ENCODE results near the gene MRTFB. TPM values are rescaled to one million over a fixed set of nuclear protein-coding genes. Genes with fewer than 3 reads are reported as not detected.

The MRTFB gene
- total and polyA plus RNA-seq, 2 donors (not counting 1 experiment from before 2014, with no cell fraction given): 8.8 to 9.8 TPM

DNA sequence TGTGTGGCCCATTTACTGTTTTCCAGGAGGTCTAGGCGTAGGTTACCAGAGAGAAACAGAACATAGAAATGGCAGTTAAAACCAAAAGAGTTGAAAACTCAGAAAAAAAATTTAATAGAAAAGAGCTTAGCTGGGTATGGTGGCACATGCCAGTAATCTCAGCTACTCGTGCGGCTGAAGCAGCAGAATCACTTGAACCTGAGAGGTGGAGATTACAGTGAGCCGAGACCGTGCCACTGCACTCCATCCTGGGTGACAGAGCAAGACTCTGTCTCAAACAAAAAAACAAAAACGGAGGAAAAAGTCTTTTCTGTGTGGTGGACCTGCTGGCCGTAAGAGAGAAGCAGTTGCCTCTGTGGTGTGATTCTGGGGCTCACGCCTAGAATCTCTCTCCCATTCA is 35.8 kb downstream of the MRTFB start:
- Histone ChIP-seq H3K4me2 (ENCODE audit: extremely low read depth, insufficient read depth, low read length) (no peak overlapping the region), H2AFZ (ENCODE audit: low read length) (no peak overlapping the region), H3K9ac (ENCODE audit: insufficient read depth, low read length) (no peak overlapping the region), H3K36me3 (ENCODE audit: control insufficient read depth, insufficient read depth, low read length) (no peaks in the 10 kb centered on the region), H3K27ac (ENCODE audit: insufficient read depth, low read length) (no peak overlapping the region), H3K4me1 (ENCODE audit: control insufficient read depth, extremely low read depth, insufficient read depth, low read length) (peaks cover 2% of the 10 kb centered on the region), H3K9me3 (ENCODE audit: control insufficient read depth, insufficient read depth, low read depth, low read length) (no peaks in the 10 kb centered on the region), H4K20me1 (ENCODE audit: control insufficient read depth, extremely low read depth, insufficient read depth, low read length) (no peaks in the 10 kb centered on the region), H3K79me2 (ENCODE audit: control insufficient read depth, insufficient read depth, low read length) (no peaks in the 10 kb centered on the region), H3K27me3 (ENCODE audit: control insufficient read depth, insufficient read depth, low read length) (no peaks in the 10 kb centered on the region), H3K4me3 (replicated peaks in 1 of 4; ENCODE audit: control extremely low read depth in 1 of 4, insufficient read depth in 1 of 4, low read depth in 3 of 4, low read length in 4 of 4) (no peak overlapping the region)
- TF ChIP-seq EZH2 (IDR thresholded peaks at IDR 0.05; ENCODE audit: low read length, missing control alignments): no peak
- TF ChIP-seq, protein P1, sequence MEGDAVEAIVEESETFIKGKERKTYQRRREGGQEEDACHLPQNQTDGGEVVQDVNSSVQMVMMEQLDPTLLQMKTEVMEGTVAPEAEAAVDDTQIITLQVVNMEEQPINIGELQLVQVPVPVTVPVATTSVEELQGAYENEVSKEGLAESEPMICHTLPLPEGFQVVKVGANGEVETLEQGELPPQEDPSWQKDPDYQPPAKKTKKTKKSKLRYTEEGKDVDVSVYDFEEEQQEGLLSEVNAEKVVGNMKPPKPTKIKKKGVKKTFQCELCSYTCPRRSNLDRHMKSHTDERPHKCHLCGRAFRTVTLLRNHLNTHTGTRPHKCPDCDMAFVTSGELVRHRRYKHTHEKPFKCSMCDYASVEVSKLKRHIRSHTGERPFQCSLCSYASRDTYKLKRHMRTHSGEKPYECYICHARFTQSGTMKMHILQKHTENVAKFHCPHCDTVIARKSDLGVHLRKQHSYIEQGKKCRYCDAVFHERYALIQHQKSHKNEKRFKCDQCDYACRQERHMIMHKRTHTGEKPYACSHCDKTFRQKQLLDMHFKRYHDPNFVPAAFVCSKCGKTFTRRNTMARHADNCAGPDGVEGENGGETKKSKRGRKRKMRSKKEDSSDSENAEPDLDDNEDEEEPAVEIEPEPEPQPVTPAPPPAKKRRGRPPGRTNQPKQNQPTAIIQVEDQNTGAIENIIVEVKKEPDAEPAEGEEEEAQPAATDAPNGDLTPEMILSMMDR (conservative IDR thresholded peaks at IDR 0.05 in 1 of 2, IDR thresholded peaks at IDR 0.05 in 1 of 2; ENCODE audit: low read depth in 1 of 2, low read length in 2 of 2): no peak
- DNase-seq (ENCODE audit: low read depth in 2 of 2): no peak

DNA sequence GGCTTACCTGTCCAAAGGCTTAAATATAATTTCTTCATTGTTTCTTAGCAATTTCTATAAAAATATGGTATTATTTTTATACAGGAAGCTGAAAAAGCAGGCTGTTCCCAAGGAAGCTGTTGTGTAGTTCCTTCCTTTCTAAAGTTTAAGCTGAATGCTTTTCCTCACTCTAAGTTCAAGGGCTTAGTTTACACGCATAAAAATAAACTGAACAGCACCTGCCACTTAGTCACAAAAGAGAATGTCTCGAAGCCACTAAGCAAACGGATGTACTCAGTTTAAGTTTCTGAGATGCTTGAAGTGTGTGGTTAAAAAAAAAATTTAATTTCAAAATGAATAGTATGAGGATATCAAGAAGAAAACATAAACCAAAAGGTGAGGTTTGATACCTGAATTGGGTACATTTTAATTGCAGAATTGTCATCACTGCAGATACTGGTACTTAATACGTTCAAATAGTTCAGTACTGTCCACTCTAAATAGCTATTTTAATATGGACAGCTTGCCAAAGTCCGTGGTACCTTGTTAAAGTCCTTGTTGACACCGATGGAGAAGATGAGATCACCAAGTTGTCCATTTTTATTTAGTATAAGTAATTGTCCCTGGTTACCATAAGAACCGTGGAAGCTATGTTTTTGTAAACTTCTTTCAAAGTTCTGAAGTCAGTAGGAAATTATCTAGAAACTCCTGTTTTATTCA is 38.1 kb downstream of the MRTFB start:
- TF ChIP-seq, protein P1 (conservative IDR thresholded peaks at IDR 0.05 in 1 of 2, IDR thresholded peaks at IDR 0.05 in 1 of 2; ENCODE audit: low read depth in 1 of 2, low read length in 2 of 2): no peak
- TF ChIP-seq EZH2 (IDR thresholded peaks at IDR 0.05; ENCODE audit: low read length, missing control alignments): no peak
- H3K36me3 ChIP-seq (ENCODE audit: control insufficient read depth, insufficient read depth, low read length): no peaks in the 10 kb centered on the region
- H2AFZ ChIP-seq (ENCODE audit: low read length): no peak overlapping the region
- H3K9ac ChIP-seq (ENCODE audit: insufficient read depth, low read length): no peak overlapping the region
- H3K79me2 ChIP-seq (ENCODE audit: control insufficient read depth, insufficient read depth, low read length): no peaks in the 10 kb centered on the region
- H4K20me1 ChIP-seq (ENCODE audit: control insufficient read depth, extremely low read depth, insufficient read depth, low read length): no peaks in the 10 kb centered on the region
- no peak overlapping the region for H3K4me2 ChIP-seq (ENCODE audit: extremely low read depth, insufficient read depth, low read length)
- no peak overlapping the region for H3K4me3 ChIP-seq (replicated peaks in 1 of 4; ENCODE audit: control extremely low read depth in 1 of 4, insufficient read depth in 1 of 4, low read depth in 3 of 4, low read length in 4 of 4)
- no peaks in the 10 kb centered on the region for H3K9me3 ChIP-seq (ENCODE audit: control insufficient read depth, insufficient read depth, low read depth, low read length)
- H3K27me3 ChIP-seq (ENCODE audit: control insufficient read depth, insufficient read depth, low read length): no peaks in the 10 kb centered on the region
- no peak overlapping the region for H3K27ac ChIP-seq (ENCODE audit: insufficient read depth, low read length)
- H3K4me1 ChIP-seq (ENCODE audit: control insufficient read depth, extremely low read depth, insufficient read depth, low read length): peaks cover 4% of the 10 kb centered on the region
- DNase-seq (ENCODE audit: low read depth in 2 of 2): no peak

DNA sequence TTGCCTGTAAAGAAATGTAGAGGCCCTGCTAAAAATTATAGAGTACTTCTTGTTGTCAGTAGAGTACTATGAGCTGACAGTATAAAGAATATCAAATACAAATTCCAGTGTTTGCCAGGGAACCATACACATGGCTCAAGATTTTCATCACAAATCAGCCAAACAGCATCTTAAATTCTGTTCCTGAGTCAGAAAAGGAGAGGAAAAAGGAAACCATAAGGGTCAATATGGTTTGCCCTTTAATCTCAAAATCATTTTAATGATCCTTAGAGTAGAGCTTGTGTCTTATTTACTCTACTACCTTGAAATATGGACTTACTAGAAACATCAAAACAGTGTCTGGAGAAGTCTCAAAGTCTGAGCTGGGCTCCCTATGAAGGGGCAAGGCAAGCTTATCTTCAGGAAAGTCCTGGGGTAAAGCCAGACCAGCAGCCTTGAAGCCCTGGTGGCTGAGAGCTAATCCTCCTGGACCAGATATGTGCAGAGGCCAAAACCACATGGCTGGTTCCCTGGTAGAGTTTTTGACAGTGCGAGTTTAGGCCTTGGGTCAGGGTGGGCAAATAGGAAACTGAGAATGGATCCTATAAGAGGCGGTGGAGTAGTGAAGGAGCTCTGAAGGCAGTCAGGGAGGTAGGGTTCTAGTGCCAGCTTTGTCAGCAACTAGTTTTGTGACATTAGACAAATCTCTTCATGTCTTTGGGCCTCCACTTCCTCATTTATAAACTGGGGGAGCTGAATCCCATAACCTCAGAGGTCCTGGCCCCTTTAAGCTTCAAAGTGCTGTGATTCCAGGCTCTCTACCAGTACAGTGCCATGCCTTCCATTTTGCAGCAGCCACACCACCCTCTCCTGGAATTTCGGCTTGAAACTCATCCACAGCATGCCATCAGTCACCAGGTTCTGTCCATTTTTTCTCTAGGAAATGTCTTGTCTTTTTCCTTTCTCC is 38.9 kb downstream of the MRTFB start:
- no peak overlapping the region for H3K4me3 ChIP-seq (replicated peaks in 1 of 4; ENCODE audit: control extremely low read depth in 1 of 4, insufficient read depth in 1 of 4, low read depth in 3 of 4, low read length in 4 of 4)
- no peak overlapping the region for H2AFZ ChIP-seq (ENCODE audit: low read length)
- H3K4me2 ChIP-seq (ENCODE audit: extremely low read depth, insufficient read depth, low read length): no peak overlapping the region
- H3K36me3 ChIP-seq (ENCODE audit: control insufficient read depth, insufficient read depth, low read length): no peaks in the 10 kb centered on the region
- no peaks in the 10 kb centered on the region for H3K9me3 ChIP-seq (ENCODE audit: control insufficient read depth, insufficient read depth, low read depth, low read length)
- H3K79me2 ChIP-seq (ENCODE audit: control insufficient read depth, insufficient read depth, low read length): no peaks in the 10 kb centered on the region
- H4K20me1 ChIP-seq (ENCODE audit: control insufficient read depth, extremely low read depth, insufficient read depth, low read length): no peaks in the 10 kb centered on the region
- H3K27ac ChIP-seq (ENCODE audit: insufficient read depth, low read length): no peak overlapping the region
- peak in 1 of 2 donors; percentile 27 for DNase-seq (ENCODE audit: low read depth in 2 of 2)
- peaks cover 2% of the 10 kb centered on the region for H3K4me1 ChIP-seq (ENCODE audit: control insufficient read depth, extremely low read depth, insufficient read depth, low read length)
- no peak for TF ChIP-seq EZH2 (IDR thresholded peaks at IDR 0.05; ENCODE audit: low read length, missing control alignments)
- TF ChIP-seq, protein P1 (conservative IDR thresholded peaks at IDR 0.05 in 1 of 2, IDR thresholded peaks at IDR 0.05 in 1 of 2; ENCODE audit: low read depth in 1 of 2, low read length in 2 of 2): no peak
- H3K9ac ChIP-seq (ENCODE audit: insufficient read depth, low read length): no peak overlapping the region
- no peaks in the 10 kb centered on the region for H3K27me3 ChIP-seq (ENCODE audit: control insufficient read depth, insufficient read depth, low read length)

Data from fibroblast of lung (primary cell).